ENCODE results near the gene DPYSL4. TPM values are rescaled to one million over a fixed set of nuclear protein-coding genes. Genes with fewer than 3 reads are reported as not detected.

DPYSL4 gene
- total RNA-seq, 1 experiment from 2014 or later: not detected

DNA sequence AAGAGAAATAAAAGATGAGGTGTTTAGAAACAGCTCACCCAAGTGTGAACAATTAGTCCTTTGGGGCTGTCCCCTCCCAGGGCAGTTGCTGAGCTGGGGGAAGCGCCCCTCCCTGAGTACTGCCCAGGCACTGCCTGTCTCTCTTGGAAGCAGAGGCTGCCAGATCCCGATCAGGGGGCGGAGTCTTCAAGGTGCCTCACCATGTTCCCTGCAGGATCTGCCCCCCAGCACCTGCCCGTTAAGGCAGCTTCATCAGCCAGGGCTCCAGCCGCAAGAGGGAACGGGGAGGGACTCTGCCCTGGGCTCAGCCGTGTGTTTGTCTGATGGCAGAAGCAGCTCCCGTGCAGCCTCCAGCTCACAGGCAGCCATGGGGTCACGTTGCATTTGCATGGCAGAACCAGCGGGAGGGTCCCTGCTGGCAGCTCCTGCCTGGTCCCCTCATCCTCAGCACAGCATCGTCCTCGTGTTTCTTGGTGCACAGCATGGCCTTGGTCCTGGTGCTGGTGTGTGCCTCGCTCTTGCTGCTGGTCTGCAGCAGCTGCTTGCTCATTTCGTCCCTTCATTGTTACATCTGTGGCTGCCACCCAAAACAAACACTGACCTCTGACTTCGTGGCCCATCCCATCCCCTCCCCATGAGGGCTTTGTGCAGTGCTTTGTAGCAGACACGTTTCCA, 10.7 kb upstream of the DPYSL4 start:
- Histone ChIP-seq H3K4me3 (ENCODE audit: low read length) (no peak overlapping the region), H3K9me2 (replicated peaks; ENCODE audit: insufficient read depth, low read length) (no peaks in the 10 kb centered on the region), H3K79me2 (ENCODE audit: low read length) (no peaks in the 10 kb centered on the region), H2AFZ (ENCODE audit: low read length) (no peak overlapping the region), H3K4me1 (ENCODE audit: low read length) (no peaks in the 10 kb centered on the region), H3K9ac (ENCODE audit: low read length) (no peak overlapping the region), H3K27me3 (ENCODE audit: low read length) (no peaks in the 10 kb centered on the region), H3K4me2 (ENCODE audit: low read depth, low read length, poor library complexity, severe bottlenecking) (no peak overlapping the region), H3K27ac (ENCODE audit: low read length) (no peak overlapping the region), H3K36me3 (ENCODE audit: insufficient read depth, low read length) (no peaks in the 10 kb centered on the region), H3K9me3 (ENCODE audit: low read length) (peaks cover 4% of the 10 kb centered on the region; the same call in 1 of the 2 replicates), H4K20me1 (ENCODE audit: insufficient read depth, low read depth, low read length) (no peaks in the 10 kb centered on the region)
- DNase-seq: no peak

DNA sequence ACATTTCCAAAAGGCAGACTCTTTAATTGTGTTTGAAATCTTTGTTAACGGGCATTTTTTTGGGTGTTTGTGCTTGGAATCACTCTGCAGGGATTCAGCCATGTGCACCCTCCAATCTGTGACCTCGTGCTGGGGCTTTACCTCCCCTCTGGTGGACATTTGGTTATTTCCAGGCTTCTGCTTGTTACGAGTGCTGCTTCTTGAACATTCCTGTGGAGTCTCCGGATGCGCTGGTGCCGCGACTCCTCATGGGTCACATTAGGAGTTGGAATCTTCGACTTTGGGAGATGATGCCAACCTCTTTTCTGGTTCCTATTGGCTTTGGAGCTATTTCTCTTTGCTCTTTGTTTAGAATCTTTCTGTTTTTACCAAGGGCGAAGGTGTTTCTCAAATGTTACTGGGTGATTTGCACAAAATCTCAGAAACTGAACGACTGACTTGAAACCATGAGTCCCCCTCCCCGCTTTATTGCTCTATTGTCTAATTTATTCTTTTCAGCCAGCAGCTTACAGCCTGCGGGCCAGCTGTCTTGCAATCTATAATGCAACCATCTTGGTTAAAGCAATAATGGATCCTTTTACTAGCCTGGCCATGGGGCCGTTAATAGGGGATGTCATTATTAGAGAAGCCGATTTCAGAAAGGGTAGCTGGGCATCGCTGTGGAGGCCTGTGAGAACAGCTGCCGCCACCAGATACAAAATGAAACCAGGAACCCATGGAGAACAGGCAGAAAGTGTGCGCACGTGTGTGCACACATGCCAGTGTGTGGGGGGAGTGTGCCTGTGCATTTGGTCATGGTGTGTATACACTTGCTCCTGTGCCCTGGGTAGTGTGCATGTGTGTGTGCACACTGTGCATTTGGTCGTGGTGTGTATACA, 9.9 kb upstream of the DPYSL4 start:
- peaks cover 4% of the 10 kb centered on the region; the same call in 1 of the 2 replicates for H3K9me3 ChIP-seq (ENCODE audit: low read length)
- H3K36me3 ChIP-seq (ENCODE audit: insufficient read depth, low read length): no peaks in the 10 kb centered on the region
- H3K4me2 ChIP-seq (ENCODE audit: low read depth, low read length, poor library complexity, severe bottlenecking): no peak overlapping the region

GRCh38 chr10:132178046-132178445, 8.7 kb upstream of the DPYSL4 start:
- Histone ChIP-seq H3K27ac (ENCODE audit: low read length) (no peak overlapping the region), H3K9me3 (ENCODE audit: low read length) (peaks cover 4% of the 10 kb centered on the region; the same call in 1 of the 2 replicates), H2AFZ (ENCODE audit: low read length) (no peak overlapping the region), H3K79me2 (ENCODE audit: low read length) (no peaks in the 10 kb centered on the region), H3K4me3 (ENCODE audit: low read length) (no peak overlapping the region), H4K20me1 (ENCODE audit: insufficient read depth, low read depth, low read length) (no peaks in the 10 kb centered on the region), H3K27me3 (ENCODE audit: low read length) (no peaks in the 10 kb centered on the region), H3K9ac (ENCODE audit: low read length) (no peak overlapping the region), H3K4me2 (ENCODE audit: low read depth, low read length, poor library complexity, severe bottlenecking) (no peak overlapping the region), H3K4me1 (ENCODE audit: low read length) (no peaks in the 10 kb centered on the region), H3K9me2 (replicated peaks; ENCODE audit: insufficient read depth, low read length) (no peaks in the 10 kb centered on the region), H3K36me3 (ENCODE audit: insufficient read depth, low read length) (no peaks in the 10 kb centered on the region)
- DNase-seq: no peak

More for the DNA sequence above, 9.9 kb upstream of the DPYSL4 start:
- Histone ChIP-seq H3K27me3 (ENCODE audit: low read length) (no peaks in the 10 kb centered on the region), H3K4me1 (ENCODE audit: low read length) (no peaks in the 10 kb centered on the region), H3K9me2 (replicated peaks; ENCODE audit: insufficient read depth, low read length) (no peaks in the 10 kb centered on the region), H3K27ac (ENCODE audit: low read length) (no peak overlapping the region), H3K9ac (ENCODE audit: low read length) (no peak overlapping the region), H3K79me2 (ENCODE audit: low read length) (no peaks in the 10 kb centered on the region), H4K20me1 (ENCODE audit: insufficient read depth, low read depth, low read length) (no peaks in the 10 kb centered on the region), H2AFZ (ENCODE audit: low read length) (no peak overlapping the region), H3K4me3 (ENCODE audit: low read length) (no peak overlapping the region)
- DNase-seq: no peak

- H3K9ac ChIP-seq (ENCODE audit: low read length): no peak overlapping the region
- H3K27me3 ChIP-seq (ENCODE audit: low read length): no peaks in the 10 kb centered on the region
- H3K9me2 ChIP-seq (replicated peaks; ENCODE audit: insufficient read depth, low read length): no peaks in the 10 kb centered on the region
- no peak overlapping the region for H3K4me3 ChIP-seq (ENCODE audit: low read length)
- H3K36me3 ChIP-seq (ENCODE audit: insufficient read depth, low read length): no peaks in the 10 kb centered on the region
- H2AFZ ChIP-seq (ENCODE audit: low read length): no peak overlapping the region
- H3K79me2 ChIP-seq (ENCODE audit: low read length): no peaks in the 10 kb centered on the region
- DNase-seq: no peak
- H3K4me2 ChIP-seq (ENCODE audit: low read depth, low read length, poor library complexity, severe bottlenecking): no peak overlapping the region
- H3K27ac ChIP-seq (ENCODE audit: low read length): no peak overlapping the region
- H4K20me1 ChIP-seq (ENCODE audit: insufficient read depth, low read depth, low read length): no peaks in the 10 kb centered on the region
- H3K4me1 ChIP-seq (ENCODE audit: low read length): no peaks in the 10 kb centered on the region
- no peaks in the 10 kb centered on the region; the same call in 1 of the 2 replicates for H3K9me3 ChIP-seq (ENCODE audit: low read length)
Measured at GRCh38 chr10:132178672-132179545, 7.8 kb upstream of the DPYSL4 start.

DNA sequence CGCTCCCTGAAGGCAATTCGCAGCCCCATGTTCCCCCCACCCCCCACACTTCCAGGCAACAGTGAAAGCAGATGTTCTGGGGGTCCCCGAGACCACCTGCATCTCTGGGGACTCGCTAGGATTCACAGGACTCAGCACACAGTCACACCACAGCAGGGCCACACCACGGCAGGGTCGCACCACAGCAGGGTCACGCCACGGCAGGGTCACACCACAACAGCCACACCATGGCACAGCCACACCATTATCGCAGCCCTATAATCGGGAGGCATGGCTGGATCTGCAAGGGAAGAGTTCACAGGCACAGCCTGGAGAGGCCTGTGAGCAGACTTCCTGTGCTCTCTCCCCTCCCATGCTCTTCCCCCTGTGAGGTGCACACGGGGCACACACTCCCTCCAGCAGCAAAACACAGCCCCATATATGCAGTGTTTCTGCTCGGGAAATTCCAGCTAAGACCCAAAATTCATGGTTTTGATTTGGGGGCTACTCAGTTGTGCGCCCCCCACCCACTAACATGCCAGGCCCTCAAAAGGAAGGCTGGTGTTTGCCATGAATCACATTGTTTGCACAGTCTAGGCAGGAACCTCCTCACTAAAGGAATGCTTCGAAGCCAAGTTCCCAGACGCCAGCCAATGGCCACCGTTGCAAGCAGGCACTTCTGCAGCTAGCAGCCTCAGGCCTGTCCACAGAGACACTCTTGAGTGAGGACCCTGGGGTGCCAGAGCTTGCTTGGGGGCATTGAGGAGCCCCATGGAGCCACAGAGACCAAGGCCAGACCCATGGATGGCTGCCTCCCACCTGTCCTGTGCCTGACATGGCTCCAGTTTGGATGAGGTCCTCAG, 7.0 kb upstream of the DPYSL4 start:
- H2AFZ ChIP-seq (ENCODE audit: low read length): no peak overlapping the region
- H3K36me3 ChIP-seq (ENCODE audit: insufficient read depth, low read length): no peaks in the 10 kb centered on the region
- H3K9ac ChIP-seq (ENCODE audit: low read length): no peak overlapping the region
- no peak overlapping the region for H3K27ac ChIP-seq (ENCODE audit: low read length)
- no peak overlapping the region for H3K4me3 ChIP-seq (ENCODE audit: low read length)
- H3K9me3 ChIP-seq (ENCODE audit: low read length): no peaks in the 10 kb centered on the region
- H3K27me3 ChIP-seq (ENCODE audit: low read length): no peaks in the 10 kb centered on the region
- no peaks in the 10 kb centered on the region for H3K4me1 ChIP-seq (ENCODE audit: low read length)
- no peak overlapping the region for H3K4me2 ChIP-seq (ENCODE audit: low read depth, low read length, poor library complexity, severe bottlenecking)
- no peaks in the 10 kb centered on the region for H3K9me2 ChIP-seq (replicated peaks; ENCODE audit: insufficient read depth, low read length)
- DNase-seq: no peak
- H4K20me1 ChIP-seq (ENCODE audit: insufficient read depth, low read depth, low read length): no peaks in the 10 kb centered on the region
- no peaks in the 10 kb centered on the region for H3K79me2 ChIP-seq (ENCODE audit: low read length)

GRCh38 chr10:132180736-132181135, 6.0 kb upstream of the DPYSL4 start:
- Histone ChIP-seq H3K4me3 (ENCODE audit: low read length) (no peak overlapping the region), H4K20me1 (ENCODE audit: insufficient read depth, low read depth, low read length) (no peaks in the 10 kb centered on the region), H3K9ac (ENCODE audit: low read length) (no peak overlapping the region), H3K79me2 (ENCODE audit: low read length) (no peaks in the 10 kb centered on the region), H3K27me3 (ENCODE audit: low read length) (no peaks in the 10 kb centered on the region), H3K9me3 (ENCODE audit: low read length) (no peaks in the 10 kb centered on the region), H3K4me2 (ENCODE audit: low read depth, low read length, poor library complexity, severe bottlenecking) (no peak overlapping the region), H3K9me2 (replicated peaks; ENCODE audit: insufficient read depth, low read length) (no peaks in the 10 kb centered on the region), H3K27ac (ENCODE audit: low read length) (no peak overlapping the region), H2AFZ (ENCODE audit: low read length) (no peak overlapping the region), H3K36me3 (ENCODE audit: insufficient read depth, low read length) (no peaks in the 10 kb centered on the region), H3K4me1 (ENCODE audit: low read length) (no peaks in the 10 kb centered on the region)
- no peak for DNase-seq

DNA sequence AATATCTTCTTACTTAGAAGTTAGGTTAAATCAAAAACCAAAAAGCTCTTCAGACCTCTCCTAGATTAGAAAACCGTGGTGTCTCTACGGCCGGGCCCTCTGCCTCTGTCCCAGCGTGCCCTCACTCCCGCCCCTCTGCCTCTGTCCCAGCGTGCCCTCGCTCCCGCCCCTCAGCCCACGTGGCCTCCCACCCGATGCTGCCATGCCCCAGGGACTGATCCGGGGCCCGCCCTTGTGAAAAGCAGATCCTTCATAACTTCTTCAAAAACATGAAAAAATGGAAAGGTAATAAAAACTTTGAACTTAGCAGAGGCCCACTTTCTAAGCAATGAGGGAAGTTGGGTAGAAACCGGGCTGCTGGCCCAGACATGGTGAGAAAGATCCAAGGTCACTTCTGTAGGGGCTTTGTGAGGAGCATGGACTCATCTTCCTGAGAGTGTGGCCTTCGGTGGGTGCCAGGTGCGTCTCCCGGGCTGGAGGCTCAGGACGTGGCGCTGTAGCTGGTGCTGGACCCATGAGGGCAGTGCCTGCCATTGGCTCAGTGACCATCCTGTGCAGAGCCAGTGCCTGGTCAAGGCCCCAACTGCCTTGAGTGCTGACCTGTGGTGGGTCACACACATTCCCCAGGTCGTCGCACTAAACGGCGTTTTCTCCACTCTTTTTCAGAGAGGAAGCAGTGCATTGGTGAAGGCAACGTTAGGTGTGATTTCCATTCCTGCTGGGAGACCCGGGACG, 4.9 kb upstream of the DPYSL4 start:
- no peak overlapping the region for H3K4me2 ChIP-seq (ENCODE audit: low read depth, low read length, poor library complexity, severe bottlenecking)
- no peaks in the 10 kb centered on the region for H3K9me3 ChIP-seq (ENCODE audit: low read length)
- no peaks in the 10 kb centered on the region for H4K20me1 ChIP-seq (ENCODE audit: insufficient read depth, low read depth, low read length)
- no peaks in the 10 kb centered on the region for H3K79me2 ChIP-seq (ENCODE audit: low read length)
- no peak overlapping the region for H3K4me3 ChIP-seq (ENCODE audit: low read length)
- no peak overlapping the region for H2AFZ ChIP-seq (ENCODE audit: low read length)
- no peaks in the 10 kb centered on the region for H3K36me3 ChIP-seq (ENCODE audit: insufficient read depth, low read length)
- H3K4me1 ChIP-seq (ENCODE audit: low read length): no peaks in the 10 kb centered on the region
- DNase-seq: no peak
- no peak overlapping the region for H3K27ac ChIP-seq (ENCODE audit: low read length)
- H3K9ac ChIP-seq (ENCODE audit: low read length): no peak overlapping the region
- no peaks in the 10 kb centered on the region for H3K9me2 ChIP-seq (replicated peaks; ENCODE audit: insufficient read depth, low read length)
- no peaks in the 10 kb centered on the region for H3K27me3 ChIP-seq (ENCODE audit: low read length)
